ENCODE results near the gene PRDX5.

PRDX5 gene

GRCh38 chr11:64290352-64291261 is 27.3 kb upstream of the PRDX5 start:
- DNase-seq (ENCODE audit: low read depth): no peak

- DNase-seq (ENCODE audit: low read depth): no peak
Measured at GRCh38 chr11:64291262-64291751, 26.6 kb upstream of the PRDX5 start, which contains the start of gene KCNK4. Gene KCNK4 (plus strand): TSS chr11:64291302. CDS start chr11:64293019, 1,717 bp downstream.

GRCh38 chr11:64291752-64292459 is 26.0 kb upstream of the PRDX5 start:
- no peak for DNase-seq (ENCODE audit: low read depth)

DNA sequence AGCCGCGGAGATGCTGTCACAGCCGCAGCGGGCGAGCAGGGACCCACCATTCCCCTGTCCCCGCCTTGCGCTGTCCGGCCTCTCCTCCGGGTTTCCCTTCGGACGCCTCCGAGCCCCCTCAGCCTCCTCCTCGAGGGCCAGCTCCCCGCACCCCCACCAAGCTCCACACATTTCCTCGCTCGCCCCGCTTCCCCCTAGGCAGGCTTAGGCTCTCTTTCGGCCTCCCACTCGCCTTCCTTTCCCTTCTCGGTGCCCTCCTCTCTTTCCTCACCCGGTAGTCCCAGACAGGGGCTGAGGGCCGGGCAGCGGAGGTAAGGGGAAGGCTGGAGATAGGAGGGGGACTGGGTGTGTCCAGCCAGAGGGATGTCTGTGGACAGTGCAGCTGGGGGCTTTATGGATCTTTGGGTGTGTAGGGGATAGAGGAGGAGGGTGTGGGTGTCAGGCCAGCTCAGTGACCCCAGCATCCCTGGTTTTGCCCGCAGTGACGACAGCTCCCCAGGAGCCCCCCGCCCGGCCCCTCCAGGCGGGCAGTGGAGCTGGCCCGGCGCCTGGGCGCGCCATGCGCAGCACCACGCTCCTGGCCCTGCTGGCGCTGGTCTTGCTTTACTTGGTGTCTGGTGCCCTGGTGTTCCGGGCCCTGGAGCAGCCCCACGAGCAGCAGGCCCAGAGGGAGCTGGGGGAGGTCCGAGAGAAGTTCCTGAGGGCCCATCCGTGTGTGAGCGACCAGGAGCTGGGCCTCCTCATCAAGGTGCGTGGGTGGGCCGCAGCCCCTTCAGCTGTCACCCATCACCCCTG is 25.3 kb upstream of the PRDX5 start:
- DNase-seq (ENCODE audit: low read depth): no peak

GRCh38 chr11:64294774-64295173 is 23.1 kb upstream of the PRDX5 start:
- DNase-seq (ENCODE audit: low read depth): no peak

GRCh38 chr11:64295760-64296159 is 22.2 kb upstream of the PRDX5 start:
- DNase-seq (ENCODE audit: low read depth): no peak

- DNase-seq (ENCODE audit: low read depth): no peak
Measured at GRCh38 chr11:64296236-64296635, 21.7 kb upstream of the PRDX5 start.

GRCh38 chr11:64296830-64297698 is 20.9 kb upstream of the PRDX5 start:
- DNase-seq (ENCODE audit: low read depth): no peak

- no peak for DNase-seq (ENCODE audit: low read depth)
Measured at GRCh38 chr11:64297699-64298358, 20.1 kb upstream of the PRDX5 start.

DNA sequence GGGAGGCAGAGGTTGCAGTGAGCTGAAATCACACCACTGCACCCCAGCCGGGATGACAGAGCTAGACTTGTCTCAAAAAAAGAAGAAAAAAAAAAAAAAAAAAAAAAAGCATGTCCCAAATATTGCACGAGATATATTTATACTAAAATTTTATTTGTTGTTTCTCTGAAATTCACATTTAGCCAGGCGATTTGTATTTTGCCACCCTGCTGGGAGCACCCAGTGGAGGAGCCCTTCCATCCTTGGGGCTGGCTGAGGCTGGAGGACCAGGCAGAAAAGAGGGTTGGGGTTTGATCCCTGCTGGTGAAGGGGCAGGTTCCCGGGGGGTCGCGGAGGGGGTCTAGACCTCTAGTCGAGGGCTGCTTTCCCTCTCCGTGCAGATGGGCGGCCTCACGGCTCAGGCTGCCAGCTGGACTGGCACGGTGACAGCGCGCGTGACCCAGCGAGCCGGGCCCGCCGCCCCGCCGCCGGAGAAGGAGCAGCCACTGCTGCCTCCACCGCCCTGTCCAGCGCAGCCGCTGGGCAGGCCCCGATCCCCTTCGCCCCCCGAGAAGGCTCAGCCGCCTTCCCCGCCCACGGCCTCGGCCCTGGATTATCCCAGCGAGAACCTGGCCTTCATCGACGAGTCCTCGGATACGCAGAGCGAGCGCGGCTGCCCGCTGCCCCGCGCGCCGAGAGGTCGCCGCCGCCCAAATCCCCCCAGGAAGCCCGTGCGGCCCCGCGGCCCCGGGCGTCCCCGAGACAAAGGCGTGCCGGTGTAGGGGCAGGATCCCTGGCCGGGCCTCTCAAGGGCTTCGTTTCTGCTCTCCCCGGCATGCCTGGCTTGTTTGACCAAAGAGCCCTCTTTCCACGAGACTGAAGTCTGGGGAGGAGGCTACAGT is 18.7 kb upstream of the PRDX5 start:
- DNase-seq (ENCODE audit: low read depth): no peak

DNA sequence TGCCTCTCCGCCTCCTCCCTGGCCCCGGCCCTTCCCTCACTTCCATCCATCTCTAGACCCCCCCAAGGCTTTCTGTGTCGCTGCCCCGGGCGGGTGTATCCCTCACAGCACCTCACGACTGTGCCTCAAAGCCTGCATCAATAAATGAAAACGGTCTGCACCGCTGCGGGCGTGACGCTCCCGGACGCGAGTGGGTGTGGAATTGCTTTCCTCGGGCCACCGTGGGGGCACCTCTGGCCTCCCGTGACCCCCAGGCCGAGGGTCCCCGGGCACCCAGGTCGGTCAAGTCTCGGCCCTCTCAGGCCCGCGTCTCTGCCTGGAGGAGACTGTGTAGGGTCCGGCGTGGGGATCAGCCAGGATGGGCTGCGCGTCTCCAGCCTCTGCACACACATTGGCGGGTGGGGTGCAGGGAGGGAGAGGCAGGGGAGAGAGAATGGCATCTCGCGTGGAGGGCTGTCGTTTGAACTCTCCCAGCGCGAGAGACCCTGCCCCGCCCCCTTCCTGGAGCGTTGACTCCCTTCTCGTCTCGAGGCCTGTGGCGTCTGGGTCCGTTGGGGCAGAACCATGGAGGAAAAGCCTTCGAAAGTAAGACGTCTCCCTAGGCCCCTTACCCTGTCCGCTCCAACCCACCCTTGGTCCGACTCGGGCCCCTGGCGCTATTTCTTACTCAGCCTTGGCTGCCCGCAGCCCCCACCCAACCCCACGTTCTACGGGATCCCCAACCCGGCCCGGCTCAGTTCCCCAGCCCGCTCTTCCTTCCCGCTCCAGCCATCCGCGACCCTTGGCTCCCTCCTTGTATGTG is 17.9 kb upstream of the PRDX5 start, which contains the start of gene CATSPERZ:
Gene CATSPERZ (plus strand): TSS at position 512 of the 802 bp plus-strand sequence. CDS start 53 bp downstream, at position 565.
- DNase-seq (ENCODE audit: low read depth): no peak

DNA sequence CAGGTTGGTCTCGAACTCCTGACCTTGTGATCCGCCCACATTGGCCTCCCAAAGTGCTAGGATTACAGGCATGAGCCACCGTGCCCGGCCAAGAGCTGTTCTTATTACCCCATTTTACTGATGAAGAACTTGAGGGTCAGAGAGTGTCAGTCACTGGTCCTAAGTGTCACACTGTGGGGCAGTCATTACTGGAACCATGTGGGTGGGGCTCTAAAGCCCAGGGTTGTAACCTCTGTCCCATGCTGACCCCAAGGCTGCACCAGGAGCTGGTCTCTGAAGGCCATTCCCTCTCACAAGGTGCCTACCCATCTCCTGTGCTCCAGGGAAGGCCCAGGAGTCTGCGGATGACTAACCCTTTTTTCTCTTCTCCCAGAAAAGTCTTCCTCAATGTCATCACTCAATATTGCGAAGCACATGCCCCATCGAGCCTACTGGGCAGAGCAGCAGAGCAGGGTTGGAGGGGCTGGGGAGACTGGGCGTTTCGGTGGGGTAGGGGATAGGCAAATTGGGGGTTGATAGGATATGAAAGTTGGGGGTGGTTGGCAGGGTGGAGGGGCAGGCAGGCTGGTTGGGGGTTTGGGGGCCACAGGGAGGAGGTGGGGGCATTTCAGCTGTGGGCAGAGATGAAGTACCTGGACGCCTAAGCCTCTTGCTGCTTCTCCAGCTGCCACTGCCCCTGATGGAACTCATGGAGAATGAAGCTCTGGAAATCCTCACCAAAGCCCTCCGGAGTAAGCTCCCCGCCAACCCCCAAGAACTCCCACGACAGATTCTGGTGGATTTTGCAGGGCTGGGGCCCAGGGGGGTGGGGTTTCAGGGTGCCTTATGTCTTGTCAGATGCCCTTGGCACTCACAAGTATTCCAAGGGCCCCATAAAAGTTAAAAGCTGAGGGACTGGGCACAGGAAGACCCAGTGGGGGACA is 14.6 kb upstream of the PRDX5 start:
- no peak for DNase-seq (ENCODE audit: low read depth)

GRCh38 chr11:64304032-64304315 is 13.9 kb upstream of the PRDX5 start:
- no peak for DNase-seq (ENCODE audit: low read depth)

DNA sequence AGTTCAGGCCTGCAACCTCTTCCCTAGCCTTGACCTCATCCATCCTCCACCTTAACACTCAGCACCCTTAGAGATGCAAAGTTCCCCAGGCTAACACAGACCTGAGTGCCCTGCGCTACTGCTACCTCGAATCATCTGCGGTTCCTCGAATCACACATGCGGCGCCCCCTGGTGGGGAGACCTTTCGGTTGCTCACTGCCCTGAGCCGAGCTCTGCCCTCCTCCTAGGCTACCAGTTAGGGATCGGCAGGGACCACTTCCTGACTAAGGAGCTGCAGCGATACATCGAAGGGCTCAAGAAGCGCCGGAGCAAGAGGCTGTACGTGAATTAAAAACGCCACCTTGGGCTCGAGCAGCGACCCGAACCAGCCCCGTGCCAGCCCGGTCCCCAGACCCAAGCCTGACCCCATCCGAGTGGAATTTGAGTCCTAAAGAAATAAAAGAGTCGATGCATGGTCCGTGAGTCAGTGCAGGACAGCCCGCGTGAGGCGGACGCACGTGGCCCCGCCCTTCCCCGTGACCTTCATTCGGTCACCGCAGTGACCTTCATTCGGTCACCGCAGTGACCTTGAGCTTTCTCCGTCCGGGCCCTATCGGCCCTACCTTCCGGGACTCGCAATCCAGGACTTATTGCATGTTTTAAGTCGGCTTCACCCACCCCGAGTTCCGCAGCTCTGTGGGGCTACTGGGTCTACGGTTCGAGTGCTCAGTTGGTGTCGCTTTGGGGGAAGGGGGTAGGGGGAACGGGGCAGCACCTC is 13.4 kb upstream of the PRDX5 start:
- DNase-seq (ENCODE audit: low read depth): peak; percentile 97

GRCh38 chr11:64305075-64305690 is 12.7 kb upstream of the PRDX5 start, which contains the start of gene ESRRA:
Gene ESRRA (plus strand): TSS chr11:64305524. CDS start chr11:64307180, 1,656 bp downstream.
- DNase-seq (ENCODE audit: low read depth): peak; percentile 100
